Urothelium cell line (cell line): Measurements from ENCODE around the gene SNPH.

Source experiments
- DNase-seq: peaks from one replicate; pipeline ENCODE4 v3.0.0; 2011; ENCODE audit warnings: low spot score, mixed read lengths
- FAIRE-seq: peaks from 2 replicates; lab custom pipeline; 2011; peaks lifted over from hg19 to GRCh38; lab: Jason Lieb, UNC

Gene SNPH

DNA sequence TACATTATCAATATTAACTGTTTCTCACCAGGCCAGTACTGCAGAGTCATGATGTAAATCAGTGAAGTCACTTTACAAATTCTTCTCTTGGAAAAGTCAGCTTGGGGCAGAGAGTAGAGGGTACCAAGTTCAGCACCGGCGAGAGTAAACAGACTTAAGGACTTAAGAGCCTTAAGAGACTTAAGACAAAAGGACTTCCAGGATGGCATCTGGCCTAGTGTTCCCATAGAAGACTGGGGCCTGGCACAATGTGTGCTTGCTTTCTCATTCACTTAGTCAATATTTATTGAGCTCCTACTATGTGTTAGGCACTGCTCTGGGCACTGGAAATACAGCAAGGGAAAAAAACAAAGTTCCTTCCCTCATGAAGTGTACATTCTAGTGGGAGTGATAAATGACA is 1.4 kb upstream of the SNPH start:
- no peak for FAIRE-seq
- DNase-seq: no peak

DNA sequence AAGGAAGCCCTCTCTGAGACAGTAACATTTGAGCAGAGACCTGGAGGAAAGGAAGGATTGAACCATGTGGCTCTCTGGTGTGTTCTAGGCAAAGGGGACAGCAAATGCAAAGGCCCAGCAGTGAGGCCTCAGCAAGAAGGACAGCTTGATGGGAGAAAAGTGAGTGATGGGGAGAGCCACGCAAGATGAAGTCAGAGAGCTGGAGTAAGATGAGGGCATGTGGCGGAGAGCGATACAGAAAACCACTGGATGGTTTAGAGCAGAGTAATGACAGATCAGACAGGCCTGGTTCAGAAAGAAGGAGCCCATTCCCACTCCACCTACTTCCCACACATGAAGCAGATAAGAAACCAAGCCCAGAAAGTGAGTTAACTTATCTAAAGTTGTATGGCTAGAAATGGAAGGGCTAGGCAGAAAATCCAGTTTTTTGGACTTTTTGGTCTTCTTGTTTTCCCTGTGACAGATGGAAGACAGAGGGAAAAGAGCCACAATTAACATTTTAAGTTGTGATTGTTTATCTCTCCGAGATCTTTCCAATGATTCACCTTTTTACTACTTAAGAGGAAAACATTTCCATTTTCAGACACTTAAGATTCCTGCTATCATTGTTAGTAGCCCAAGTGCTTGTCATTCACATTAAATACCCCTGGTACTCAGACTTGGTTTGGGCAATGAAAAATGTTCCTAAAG is 723 bp upstream of the SNPH start:
- DNase-seq: no peak
- FAIRE-seq: no peak

DNA sequence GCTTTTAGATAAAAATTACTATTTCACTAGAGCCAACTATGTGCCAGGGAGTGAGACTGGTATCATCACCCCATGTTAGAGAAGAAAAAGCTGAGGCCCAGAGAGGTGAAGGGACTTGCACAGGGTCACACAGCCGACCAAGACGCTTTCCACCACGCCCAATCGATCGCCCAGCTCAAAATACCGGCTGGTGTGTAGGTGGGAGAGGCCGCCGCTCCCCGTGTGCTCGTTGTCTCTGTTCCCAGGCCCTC is 253 bp upstream of the SNPH start:
- no peak for FAIRE-seq

DNA sequence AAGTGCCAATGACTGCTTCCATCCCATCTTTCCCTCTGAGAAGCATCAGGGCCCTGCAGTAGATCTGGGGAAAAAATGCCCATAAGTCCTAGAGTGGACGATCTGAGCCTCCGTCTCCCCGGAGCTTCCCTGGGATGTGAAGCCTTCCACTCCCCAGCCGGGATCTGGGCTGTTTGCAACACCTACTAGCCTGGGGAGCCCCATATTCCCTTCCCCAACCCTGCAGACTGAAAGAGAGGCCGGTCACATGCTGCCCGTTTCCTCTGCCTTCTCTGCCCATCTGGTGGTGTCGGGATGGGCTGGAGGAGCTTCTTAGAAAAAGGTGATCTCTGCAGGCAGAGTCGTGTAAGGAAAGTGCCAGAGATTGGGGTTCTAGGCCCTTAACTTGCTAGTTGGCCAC is 1.1 kb downstream of the SNPH start:
- FAIRE-seq: no peak
- DNase-seq: no peak

More for the DNA sequence above, 253 bp upstream of the SNPH start:
- no peak for DNase-seq

DNA sequence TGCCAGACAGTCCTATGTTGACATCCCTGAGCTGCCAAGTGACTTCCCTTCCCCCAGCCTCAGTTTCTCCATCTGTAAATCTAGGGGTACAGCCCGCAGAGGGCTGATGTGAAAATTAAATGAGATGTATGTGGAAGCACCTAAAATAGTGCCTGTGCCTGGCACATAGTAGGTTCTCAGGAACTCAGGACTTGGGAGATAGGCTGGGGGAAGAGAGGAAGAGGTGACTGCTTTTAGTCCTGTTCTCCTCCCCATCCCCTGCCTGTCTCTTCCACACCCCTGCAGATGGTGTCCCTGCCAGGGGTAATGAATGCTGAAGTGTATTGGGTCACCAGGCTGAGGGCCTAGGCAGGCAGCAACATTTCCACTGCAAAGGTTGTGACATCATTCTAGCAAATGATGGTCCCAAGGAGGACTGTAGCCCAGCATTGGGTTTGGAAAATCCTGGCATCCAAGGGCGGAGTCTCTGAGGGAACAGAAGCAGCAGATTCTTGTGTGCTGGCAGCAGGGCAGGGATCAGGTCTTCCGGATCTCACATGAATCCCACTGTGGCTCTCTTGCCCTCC is 1.8 kb downstream of the SNPH start:
- no peak for FAIRE-seq
- DNase-seq: no peak

DNA sequence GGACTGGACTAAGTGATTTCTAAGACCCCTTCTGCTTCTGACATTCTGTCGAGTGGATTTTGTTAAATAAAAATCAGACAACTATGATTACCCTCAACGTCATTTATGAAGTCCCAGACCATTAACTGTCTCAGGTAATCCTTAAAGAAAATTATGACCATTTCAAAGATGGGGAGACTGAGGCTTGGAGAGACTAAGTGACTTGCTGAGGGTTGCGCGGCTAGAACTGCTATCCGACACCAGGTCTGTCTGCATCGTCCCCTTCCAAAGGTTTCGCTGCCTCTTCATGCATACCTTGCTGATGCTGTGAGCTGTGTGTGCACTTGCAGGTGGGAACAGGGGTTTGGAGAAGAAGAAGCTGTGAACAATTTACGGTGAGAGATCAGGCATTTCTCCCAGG is 3.1 kb downstream of the SNPH start:
- FAIRE-seq: no peak
- no peak for DNase-seq

DNA sequence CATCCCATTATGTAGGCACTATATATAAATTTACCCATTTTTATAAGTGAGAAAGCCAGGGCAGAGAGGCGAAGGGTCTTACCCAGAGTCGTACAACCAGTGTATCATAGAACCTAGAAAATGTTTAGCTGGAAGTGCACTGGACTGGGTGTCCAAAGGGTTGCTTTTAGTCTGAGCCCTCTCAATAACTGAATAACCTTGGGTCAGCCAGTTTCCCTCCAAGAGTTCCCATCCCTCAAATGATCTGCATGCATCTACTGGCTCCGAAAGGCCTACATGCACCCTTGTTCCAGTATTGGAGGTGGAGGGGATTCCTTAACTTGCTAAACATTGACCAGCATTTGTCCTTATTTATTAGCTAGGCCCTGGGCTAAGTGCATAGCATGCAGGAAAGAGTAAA is 3.8 kb downstream of the SNPH start:
- DNase-seq (no peak), FAIRE-seq (no peak)

DNA sequence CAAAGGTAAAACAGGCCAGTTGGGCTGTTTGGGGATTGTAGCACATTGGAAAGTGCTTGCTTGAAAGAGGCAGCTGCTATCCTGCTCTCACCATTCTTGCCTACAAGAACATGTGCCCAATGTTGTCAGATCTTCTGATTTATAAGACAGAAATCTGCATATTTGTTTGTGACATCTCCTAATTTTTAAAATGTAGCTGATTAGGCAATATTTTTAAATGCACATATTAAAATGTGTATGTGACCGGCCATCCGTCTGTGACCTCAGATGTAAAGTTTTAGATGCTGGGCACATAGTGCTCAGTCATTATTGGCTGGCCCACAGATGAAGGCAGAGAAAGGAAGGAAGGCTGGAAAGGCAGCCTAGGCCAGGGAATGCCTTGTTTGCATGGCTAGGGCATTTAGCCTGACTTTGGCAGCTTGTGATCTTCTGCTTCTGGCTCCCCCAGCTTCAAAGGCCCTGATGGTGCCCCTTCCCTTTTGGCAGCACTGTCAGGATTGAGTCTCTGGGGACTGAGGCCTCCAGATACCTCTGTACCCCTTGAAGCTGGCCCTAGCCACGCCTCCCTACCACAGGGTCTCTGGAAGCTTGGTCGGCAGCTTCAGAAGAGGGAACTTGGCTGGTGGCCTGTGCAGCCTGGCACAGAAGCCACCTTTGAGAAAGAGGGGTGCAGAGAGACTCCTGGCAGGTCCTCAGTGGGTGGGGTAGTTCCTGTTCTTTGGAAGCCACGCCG is 6.4 kb downstream of the SNPH start:
- DNase-seq: no peak
- FAIRE-seq: no peak

DNA sequence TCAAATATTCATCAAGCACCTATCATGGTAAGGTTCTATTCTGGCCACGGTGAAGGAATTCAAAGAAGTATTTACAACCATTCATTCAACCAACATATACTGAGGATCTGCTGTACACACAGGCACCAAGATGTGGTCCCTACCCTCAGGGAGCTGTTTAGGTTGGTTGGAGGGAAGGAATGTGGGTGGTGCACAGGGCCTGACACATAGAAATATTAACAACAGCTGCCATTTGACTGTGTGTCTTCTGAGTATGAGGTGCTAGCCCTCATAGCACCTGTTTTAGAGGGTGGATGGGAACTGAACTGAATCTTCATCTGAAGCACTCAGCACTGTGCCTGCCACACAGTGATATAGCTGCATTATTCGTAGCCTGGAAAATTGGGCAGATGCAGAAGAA is 7.3 kb downstream of the SNPH start:
- DNase-seq (no peak), FAIRE-seq (no peak)

DNA sequence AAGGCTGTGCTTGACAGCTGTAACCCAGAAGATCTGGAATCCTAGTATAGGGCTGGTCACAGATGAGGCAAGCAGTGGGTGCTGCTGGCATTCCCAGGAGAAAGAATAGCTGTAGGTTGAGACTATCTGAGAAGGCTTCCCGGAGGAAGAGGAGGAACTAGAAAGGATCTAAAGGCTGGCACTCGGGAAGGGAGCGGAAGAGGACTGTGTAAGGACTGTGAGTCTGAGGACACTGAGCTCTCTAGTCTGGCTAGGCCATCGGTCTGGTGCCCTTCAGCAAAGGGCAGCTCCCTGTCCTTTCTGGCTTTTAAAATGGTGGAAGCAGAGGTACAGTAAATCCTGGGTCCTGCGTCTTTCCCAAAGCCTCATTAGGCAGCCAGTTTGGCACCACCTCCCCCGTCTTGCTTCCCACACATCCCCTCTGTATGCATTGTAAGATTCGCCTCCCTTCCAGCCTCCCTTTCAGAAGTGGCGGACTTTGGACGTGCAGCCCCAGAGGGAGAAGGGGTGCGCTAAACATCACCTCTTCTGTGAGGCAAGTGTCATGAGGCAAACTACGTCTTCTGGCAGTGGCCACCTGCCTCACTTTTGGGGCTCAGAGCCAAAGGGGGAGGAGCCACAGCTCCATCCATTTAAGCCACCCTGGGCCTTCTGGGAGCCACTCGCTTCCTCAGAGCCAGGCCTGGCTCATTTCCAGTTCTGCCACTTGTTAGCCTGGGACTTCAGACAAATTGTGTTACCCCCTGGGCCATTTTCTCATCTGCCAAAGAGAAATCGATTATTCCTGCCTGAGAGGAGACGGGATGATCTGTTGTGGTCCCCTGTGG is 8.6 kb downstream of the SNPH start:
- FAIRE-seq (no peak), DNase-seq (no peak)

DNA sequence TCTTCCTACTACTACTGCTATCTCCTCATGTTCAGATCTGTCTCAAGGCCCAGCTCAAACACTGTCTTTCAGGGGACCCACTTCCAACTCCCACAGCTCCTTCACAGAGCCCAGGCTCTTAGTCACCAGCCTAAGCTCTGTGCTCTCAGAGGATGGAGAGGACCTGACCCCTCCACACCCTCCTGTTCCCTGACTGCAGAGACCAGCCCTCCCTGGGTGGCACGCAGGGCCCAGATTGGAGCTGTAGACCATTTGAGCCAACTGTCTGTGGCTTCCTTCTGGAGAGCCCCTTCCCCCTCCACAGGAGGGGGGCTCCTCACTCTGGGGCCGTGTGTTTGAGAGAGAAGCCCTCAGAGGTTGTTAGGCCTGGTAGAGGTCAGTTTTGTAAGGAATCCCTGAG is 9.8 kb downstream of the SNPH start:
- no peak for FAIRE-seq
- DNase-seq: no peak

DNA sequence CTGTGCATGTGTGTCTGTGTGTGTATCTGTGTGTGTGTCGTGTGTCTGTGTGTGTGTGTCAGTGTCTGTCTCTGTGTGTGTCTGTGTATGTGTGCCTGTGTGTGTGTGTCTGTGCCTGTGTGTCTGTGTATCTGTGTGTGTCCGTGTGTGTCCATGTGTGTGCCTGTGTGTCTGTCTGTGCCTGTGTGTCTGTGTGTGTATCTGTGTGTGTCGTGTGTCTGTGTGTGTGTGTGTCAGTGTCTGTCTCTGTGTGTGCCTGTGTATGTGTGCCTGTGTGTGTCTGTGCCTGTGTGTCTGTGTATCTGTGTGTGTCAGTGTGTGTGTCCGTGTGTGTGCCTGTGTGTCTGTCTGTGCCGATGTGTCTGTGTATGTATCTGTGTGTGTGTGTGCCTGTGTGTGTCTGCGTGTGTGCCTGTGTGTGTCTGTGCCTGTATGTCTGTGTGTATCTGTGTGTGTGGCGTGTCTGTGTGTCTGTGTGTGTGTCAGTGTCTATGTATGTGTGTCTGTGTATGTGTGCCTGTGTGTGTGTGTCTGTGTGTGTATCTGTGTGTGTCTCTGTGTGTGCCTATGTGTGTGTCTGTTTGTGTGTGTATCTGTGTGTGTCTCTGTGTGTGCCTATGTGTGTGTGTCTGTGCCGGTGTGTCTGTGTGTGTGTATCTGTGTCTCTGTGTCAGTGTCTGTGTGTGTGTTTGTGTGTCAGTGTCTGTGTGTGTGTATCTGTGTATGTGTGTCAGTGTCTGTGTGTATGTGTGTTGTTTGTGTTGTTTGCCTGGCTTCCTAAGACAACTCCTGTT is 11.6 kb downstream of the SNPH start:
- DNase-seq (no peak), FAIRE-seq (peak; percentile 98)

DNA sequence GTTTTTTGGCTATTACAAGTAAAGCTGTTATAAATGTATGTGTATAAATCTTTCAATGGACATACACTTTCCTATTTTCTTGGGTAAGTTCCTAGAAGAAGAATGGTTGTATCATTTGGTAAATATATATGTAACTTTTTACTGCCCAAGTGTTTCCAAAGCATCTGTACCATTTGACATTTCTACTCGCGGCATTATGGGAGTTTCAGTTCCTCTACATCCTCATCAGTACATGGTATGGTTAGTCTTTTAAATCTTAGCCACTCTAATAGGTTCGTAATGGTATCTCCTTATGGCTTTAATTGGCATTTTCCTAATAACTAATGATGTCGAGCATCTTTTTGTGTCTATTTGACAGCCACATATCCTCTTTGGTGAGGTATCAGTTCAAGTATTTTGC is 12.9 kb downstream of the SNPH start:
- FAIRE-seq (no peak), DNase-seq (no peak)

DNA sequence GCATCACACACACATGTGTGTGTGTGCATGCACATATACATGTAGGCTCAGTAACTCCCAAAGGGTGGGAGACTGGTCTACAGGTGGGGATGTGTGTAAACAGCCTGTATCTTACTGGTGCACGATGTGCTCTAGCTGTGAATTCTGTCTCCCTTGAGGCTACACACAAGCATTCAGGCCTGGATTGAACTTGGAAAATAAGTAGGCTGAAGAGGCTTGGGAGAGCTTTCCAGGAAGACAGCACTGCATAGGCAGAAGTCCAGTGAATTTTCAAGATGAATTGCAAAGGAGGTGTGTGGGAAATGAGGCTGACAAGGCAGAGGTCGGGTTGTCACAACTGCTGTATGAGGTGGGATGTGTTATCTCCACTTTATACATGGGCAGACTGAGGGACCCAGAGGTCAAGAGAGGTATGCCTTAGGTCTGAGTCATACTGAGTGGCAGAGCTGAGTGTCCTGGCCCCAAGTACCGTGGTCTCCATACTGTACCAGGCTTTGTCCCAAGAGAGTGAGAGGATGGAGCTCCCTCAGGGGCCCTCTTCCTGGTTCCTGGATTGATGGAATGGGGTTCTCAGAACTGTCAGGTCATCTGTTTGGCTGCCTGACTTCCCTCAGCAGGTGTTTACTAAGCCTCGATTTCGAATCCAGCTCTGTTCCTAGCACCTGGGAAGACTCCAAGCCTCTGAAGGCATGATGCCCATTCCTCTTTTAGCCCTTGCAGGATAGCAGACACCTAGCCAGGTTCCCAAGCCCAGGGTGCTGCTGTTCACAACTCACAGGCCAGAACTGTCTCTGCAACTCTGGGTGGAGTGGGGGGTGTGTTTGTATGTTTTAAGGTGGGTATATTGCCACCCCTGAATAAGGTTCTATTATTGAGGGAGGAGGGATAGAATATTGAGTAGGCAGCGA is 14.4 kb downstream of the SNPH start:
- DNase-seq: no peak

DNA sequence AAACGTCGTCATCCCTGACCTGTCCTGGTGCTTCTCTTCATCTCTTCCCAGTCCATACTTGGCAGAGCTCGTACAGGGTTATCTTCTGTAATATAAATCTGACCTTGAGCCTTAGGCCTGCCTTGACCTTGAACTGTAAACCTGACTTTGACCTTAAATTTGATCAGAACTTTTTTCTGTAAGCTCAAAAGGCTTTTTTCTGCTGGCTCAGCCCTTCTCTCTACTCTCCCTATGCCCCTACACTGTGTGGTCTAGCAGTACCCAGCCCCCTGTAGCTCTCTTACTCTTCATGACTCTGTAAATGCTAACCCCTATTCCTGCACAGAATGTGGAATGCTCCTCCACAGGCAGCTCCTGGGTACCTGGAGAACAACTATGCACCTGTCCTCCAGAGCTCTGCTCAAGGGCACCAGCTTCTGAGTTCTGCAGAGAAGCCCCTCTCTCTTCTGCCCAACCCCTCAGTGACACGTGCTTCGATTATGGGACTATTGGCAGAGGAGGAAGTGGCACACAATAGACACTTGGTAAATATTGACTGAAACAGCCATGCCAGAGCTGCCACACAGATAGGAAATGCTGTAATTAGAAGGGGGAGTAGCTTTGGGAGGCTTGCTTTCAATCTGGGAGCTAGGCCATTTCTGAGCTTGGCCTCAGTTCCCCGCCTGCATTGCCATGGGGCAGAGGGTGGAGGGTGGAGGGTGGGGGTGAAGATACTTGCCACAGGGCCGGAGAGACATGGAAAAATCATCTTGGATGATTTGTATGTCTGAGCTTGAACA is 15.4 kb downstream of the SNPH start:
- FAIRE-seq (no peak), DNase-seq (no peak)

More for the DNA sequence above, 14.4 kb downstream of the SNPH start:
- FAIRE-seq: no peak

DNA sequence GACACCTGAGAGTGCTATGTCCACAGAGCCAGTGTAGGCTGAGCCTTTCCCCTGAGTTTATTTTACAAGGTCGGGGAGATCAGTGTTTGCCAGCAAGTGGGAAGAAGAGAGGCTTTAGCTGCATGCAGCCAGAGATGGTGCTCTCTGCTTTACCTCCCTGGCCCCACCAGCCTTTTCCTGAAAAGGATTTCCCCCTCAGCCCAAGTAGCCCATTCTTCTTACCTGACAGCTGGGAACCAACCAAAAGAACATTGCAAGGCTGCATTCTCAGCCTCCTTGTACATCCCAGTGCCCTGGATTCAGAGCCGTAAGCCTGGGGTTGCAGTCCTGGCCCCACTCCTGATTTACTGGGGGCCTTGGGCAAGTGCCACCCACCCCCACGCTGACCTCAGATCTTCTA is 16.9 kb downstream of the SNPH start:
- FAIRE-seq (no peak), DNase-seq (no peak)

DNA sequence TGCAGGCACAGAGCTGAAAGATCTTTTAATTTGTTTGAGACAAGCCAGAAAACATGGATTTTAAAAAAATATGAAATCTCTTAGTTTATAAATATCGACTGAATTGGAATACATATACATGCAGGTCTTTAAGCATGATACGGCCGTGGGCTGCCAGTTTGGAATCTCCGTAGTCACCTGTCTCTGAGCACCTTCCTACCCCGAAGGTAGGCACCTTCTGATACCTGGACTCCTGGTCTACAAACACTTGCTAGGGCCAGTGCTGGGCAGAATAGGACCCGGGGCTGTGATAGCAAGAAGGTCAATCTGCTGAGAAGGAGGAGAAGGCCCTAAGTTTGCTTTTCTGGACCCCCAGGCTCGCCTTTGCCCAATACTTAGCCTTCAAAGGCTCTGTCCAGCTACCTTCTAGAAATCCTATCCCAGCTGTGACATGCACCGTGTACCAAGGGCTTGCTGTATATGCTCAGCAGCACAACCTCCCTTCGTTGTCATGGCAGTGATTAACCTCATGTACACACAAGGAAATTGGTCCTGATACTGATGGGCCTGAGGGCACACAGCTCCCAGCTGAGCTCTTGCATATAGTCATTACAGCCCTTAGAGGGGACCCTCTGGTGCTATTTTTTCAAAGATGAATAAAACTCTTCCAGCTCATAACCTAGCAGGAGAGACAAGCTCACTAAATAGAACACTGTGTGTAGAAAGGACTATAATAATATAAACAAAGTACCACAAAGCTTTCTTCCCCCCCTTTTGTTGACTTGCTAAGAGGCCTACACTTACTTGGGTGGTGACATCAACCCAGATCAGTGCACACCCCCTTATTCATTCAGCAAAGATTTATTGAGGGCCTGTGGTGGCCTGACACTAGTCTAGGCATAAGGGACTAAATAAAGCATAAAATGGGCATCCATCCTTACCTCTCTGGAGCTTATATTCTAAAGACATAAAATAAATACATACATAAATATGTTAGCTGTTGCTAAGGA is 17.7 kb downstream of the SNPH start:
- no peak for DNase-seq
- FAIRE-seq: no peak
